Dedifferentiated amniotic fluid mesenchymal stem cell (primary cell): ENCODE measurements around the gene DDA1.
"Not testable (repeated sequence)": the region's sequence is repeated elsewhere in the genome, so short reads cannot be mapped to it uniquely, and the experiment has no call there.

Experiments used
- DNase-seq: peaks from one replicate; pipeline ENCODE4 v3.0.0-alpha.2; 2016; ENCODE audit errors: extremely low spot score

DDA1 gene

GRCh38 chr19:17309198-17309964 is at the start of gene DDA1:
Gene DDA1, plus strand, starts transcription at chr19:17309563. Its CDS starts 92 bp downstream, at chr19:17309655.
- DNase-seq: peak; percentile 100

- DNase-seq: no peak
These were observed 49.4 kb upstream of the DDA1 start for GRCh38 chr19:17259934-17260333.

GRCh38 chr19:17260842-17261325 is 48.5 kb upstream of the DDA1 start:
- DNase-seq: no peak

- DNase-seq: no peak
These were observed 46.8 kb upstream of the DDA1 start for GRCh38 chr19:17262557-17262956.

- no peak for DNase-seq
These were observed 45.4 kb upstream of the DDA1 start for GRCh38 chr19:17263712-17264640.

- DNase-seq: no peak
These were observed 44.8 kb upstream of the DDA1 start, which contains the start of gene USHBP1 for GRCh38 chr19:17264641-17264979. Gene USHBP1, minus strand, starts transcription at chr19:17264745. Its CDS starts 446 bp downstream, at chr19:17264299.

- no peak for DNase-seq
These were observed 43.3 kb upstream of the DDA1 start for GRCh38 chr19:17266026-17266425.

- no peak for DNase-seq
These were observed 42.8 kb upstream of the DDA1 start for GRCh38 chr19:17266589-17266974.

GRCh38 chr19:17266975-17267788 is 42.2 kb upstream of the DDA1 start, which contains the start of gene BABAM1:
Gene BABAM1, plus strand, starts transcription at chr19:17267443. Its CDS starts 1,364 bp downstream, at chr19:17268807.
- peak; percentile 99 for DNase-seq

- no peak for DNase-seq
These were observed 40.6 kb upstream of the DDA1 start for GRCh38 chr19:17268754-17269153.

GRCh38 chr19:17274892-17275291 is 34.5 kb upstream of the DDA1 start:
- DNase-seq: not testable (repeated sequence)

GRCh38 chr19:17275441-17276175 is 33.8 kb upstream of the DDA1 start:
- no peak for DNase-seq

- DNase-seq: no peak
These were observed 29.9 kb upstream of the DDA1 start for GRCh38 chr19:17279436-17279835.

- DNase-seq: no peak
These were observed 27.7 kb upstream of the DDA1 start, which contains the start of gene ANKLE1 for GRCh38 chr19:17281391-17282304. Gene ANKLE1, plus strand, starts transcription at chr19:17281901. Its CDS starts 20 bp downstream, at chr19:17281921.

GRCh38 chr19:17282488-17283125 is 26.8 kb upstream of the DDA1 start:
- peak; percentile 54 for DNase-seq

GRCh38 chr19:17283504-17283996 is 25.8 kb upstream of the DDA1 start:
- DNase-seq: no peak

- DNase-seq: no peak
These were observed 23.8 kb upstream of the DDA1 start for GRCh38 chr19:17285415-17286135.

- no peak for DNase-seq
These were observed 23.1 kb upstream of the DDA1 start for GRCh38 chr19:17286263-17286662.
